ENCODE data around the gene KIF6. TPM values are rescaled to one million over a fixed set of nuclear protein-coding genes. Genes with fewer than 3 reads are reported as not detected.

The KIF6 gene, protein sequence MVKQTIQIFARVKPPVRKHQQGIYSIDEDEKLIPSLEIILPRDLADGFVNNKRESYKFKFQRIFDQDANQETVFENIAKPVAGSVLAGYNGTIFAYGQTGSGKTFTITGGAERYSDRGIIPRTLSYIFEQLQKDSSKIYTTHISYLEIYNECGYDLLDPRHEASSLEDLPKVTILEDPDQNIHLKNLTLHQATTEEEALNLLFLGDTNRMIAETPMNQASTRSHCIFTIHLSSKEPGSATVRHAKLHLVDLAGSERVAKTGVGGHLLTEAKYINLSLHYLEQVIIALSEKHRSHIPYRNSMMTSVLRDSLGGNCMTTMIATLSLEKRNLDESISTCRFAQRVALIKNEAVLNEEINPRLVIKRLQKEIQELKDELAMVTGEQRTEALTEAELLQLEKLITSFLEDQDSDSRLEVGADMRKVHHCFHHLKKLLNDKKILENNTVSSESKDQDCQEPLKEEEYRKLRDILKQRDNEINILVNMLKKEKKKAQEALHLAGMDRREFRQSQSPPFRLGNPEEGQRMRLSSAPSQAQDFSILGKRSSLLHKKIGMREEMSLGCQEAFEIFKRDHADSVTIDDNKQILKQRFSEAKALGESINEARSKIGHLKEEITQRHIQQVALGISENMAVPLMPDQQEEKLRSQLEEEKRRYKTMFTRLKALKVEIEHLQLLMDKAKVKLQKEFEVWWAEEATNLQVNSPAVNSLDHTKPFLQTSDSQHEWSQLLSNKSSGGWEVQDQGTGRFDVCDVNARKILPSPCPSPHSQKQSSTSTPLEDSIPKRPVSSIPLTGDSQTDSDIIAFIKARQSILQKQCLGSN
- total RNA-seq: 0.76 and 0.78 TPM in 2 replicates

DNA sequence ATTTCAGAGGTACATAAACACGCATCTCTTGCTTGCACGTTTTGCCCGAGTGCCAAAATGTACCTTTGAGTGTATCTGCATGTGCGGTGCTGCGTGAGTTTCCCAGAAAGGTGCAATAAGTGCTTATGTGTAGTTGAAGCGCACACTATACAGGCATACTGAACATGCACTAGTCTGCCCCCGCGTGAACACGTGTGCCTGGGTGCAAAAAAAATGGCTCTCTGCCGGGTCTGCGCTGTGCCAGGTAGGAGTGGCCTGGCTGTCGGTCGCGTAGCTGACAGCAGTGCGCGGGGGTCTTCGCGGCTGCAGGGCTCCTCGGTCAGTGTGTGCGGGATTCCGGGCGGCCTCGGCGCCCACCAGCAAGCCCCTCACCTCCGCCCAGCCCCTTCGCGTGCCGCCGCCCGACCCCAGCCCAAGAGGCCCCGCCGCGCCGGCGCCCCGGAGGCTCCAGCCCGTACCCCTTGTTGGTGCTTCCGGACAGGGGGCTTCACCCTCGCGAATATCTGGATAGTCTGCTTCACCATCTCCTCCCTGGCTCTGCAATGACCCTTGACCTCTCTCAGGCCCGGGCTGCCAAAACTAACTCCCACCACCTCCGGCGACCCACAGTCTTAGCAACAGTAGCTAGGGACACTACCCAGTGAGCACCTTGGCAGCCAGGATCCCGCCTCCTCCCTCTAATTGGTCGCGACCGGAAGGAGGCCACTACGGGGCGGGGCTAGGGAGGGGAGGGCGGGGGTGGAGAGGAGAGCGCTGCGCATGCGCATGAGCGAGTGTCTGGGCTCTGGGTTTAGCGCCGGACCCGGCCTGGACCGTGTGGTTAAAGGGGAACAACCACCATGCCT lies at the start of gene KIF6:
Gene KIF6 (minus strand): TSS at position 622 of the 845 bp plus-strand sequence. CDS start 98 bp downstream, at position 524.

GRCh38 chr6:39322306-39322850 lies 402.8 kb downstream of the KIF6 start, which contains the start of gene KCNK16:
KCNK16 (minus strand) TSS chr6:39322702; CDS start chr6:39322540, 162 bp downstream.

GRCh38 chr6:39314273-39314795 lies 410.9 kb downstream of the KIF6 start, which contains the start of gene KCNK17:
KCNK17 (minus strand) TSS chr6:39314419; CDS start chr6:39314320, 99 bp downstream.

Small RNA genes within 50 kb of the gene (small RNA-seq; reads per million reads assigned to genes)
- not detected for gene RNU1-54P

Other genes starting within 250 kb of the KIF6 start
- gene DAAM2, start 67.0 kb upstream of the KIF6 start, total RNA-seq: 59.9 and 63.9 TPM in 2 replicates
- 22.3 and 29.9 TPM in 2 replicates for gene MOCS1, start 209.1 kb upstream of the KIF6 start, total RNA-seq